SK-N-SH treated with all-trans-retinoic acid at 6 μM for 48 hours (cell line): ENCODE measurements around the gene HCN4.

ENCODE experiments used
- ISL1 ChIP-seq: fragments of 250-450 bp; sonication (Bioruptor Pico); IDR thresholded peaks from 2 replicates; pipeline ENCODE4 v2.1.2; 2022; ENCODE audit warnings: mild to moderate bottlenecking, moderate library complexity
- PATZ1 ChIP-seq: fragments of 250-450 bp; sonication (Bioruptor Pico); IDR thresholded peaks from 2 replicates; pipeline ENCODE4 v1.8.0; 2020; ENCODE audit warnings: mild to moderate bottlenecking, moderate library complexity, borderline replicate concordance
- PPARA ChIP-seq: fragments of 250-450 bp; sonication (Bioruptor Pico); IDR thresholded peaks from 2 replicates; pipeline ENCODE4 v1.5.0; 2020; ENCODE audit warnings: mild to moderate bottlenecking, borderline replicate concordance
- TOX ChIP-seq: fragments of 250-450 bp; sonication (Bioruptor Pico); IDR thresholded peaks from 2 replicates; pipeline ENCODE4 v1.8.0; 2021; ENCODE audit warnings: mild to moderate bottlenecking, moderate library complexity, borderline replicate concordance
- ZC3H10 ChIP-seq: fragments of 250-450 bp; sonication (Bioruptor Pico); IDR thresholded peaks from 2 replicates; pipeline ENCODE4 v1.5.1; 2021; ENCODE audit warnings: mild to moderate bottlenecking, moderate library complexity
- ZFP3 ChIP-seq: fragments of 250-450 bp; sonication (Bioruptor Pico); IDR thresholded peaks from 2 replicates; pipeline ENCODE4 v1.5.0; 2020; ENCODE audit warnings: mild to moderate bottlenecking, moderate library complexity

DNA sequence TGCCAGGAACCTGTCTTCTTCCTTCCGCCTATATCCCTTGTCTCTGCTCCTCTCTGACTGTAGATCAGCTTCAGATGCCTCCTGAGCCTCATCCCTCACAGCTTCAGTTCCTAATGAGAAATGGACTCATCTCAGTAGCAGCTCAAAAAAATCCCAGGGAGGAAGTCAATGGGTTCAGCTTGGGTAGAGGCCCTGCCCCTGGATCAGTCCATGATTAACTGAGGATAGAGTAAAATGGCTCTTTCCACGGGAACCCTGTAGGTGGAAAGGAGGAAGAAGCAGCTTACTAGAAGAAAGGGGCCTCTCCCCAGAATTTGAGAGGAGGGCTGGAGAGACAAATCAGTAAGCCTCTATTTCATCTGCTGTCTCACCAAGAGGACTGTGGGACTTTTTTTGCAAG lies 26.9 kb upstream of the HCN4 start:
- no peak for TF ChIP-seq ZC3H10 (CRISPR knock-in tag)
- no peak for TF ChIP-seq ISL1 (CRISPR knock-in tag)
- TF ChIP-seq ZFP3 (CRISPR knock-in tag), result no peak
- no peak for TF ChIP-seq PPARA (CRISPR knock-in tag)
- TF ChIP-seq PATZ1 (CRISPR knock-in tag), result no peak
- TF ChIP-seq TOX, result no peak
